Trophoblast cell (in vitro differentiated cells and primary cell): ENCODE measurements around the gene SPATA24.
"Not testable (repeated sequence)": the region's sequence is repeated elsewhere in the genome, so short reads cannot be mapped to it uniquely, and the experiment has no call there.

ENCODE experiments used
- DNase-seq, 2 donors: peaks; one replicate each; pipeline ENCODE4 v3.0.0-alpha.2; 2016
- H2AFZ ChIP-seq: 2 replicates; pipeline ENCODE4 v1.6.1; 2013; ENCODE audit warnings: low read length, moderate library complexity, mild to moderate bottlenecking; ENCODE audit not compliant: insufficient read depth, poor library complexity
- H2AK5ac ChIP-seq: 2 replicates; pipeline ENCODE4 v1.6.1; 2013; ENCODE audit warnings: mild to moderate bottlenecking, low read length
- H2BK120ac ChIP-seq: 2 replicates; pipeline ENCODE4 v1.6.1; 2013; ENCODE audit warnings: low read length, mild to moderate bottlenecking, moderate library complexity; ENCODE audit not compliant: insufficient read depth, poor library complexity
- H2BK12ac ChIP-seq: 2 replicates; pipeline ENCODE4 v1.6.1; 2013; ENCODE audit warnings: mild to moderate bottlenecking, low read length, moderate library complexity
- H2BK5ac ChIP-seq: 2 replicates; pipeline ENCODE4 v1.6.1; 2013; ENCODE audit warnings: low read length, low read depth, moderate library complexity, mild to moderate bottlenecking; ENCODE audit not compliant: poor library complexity
- H3K14ac ChIP-seq: 2 replicates; pipeline ENCODE4 v1.6.1; 2013; ENCODE audit warnings: mild to moderate bottlenecking, low read length
- H3K18ac ChIP-seq: 2 replicates; pipeline ENCODE4 v1.6.1; 2013; ENCODE audit warnings: mild to moderate bottlenecking, low read length
- H3K23ac ChIP-seq: 2 replicates; pipeline ENCODE4 v1.6.1; 2013; ENCODE audit warnings: low read length
- H3K27ac ChIP-seq: 2 replicates; pipeline ENCODE4 v1.5.1; 2013; ENCODE audit warnings: low read depth, mild to moderate bottlenecking, inconsistent platforms, low read length, moderate library complexity
- H3K27me3 ChIP-seq: 2 replicates; pipeline ENCODE4 v1.6.1; 2013; ENCODE audit warnings: inconsistent platforms, mild to moderate bottlenecking, low read length, moderate library complexity; ENCODE audit not compliant: insufficient read depth
- H3K36me3 ChIP-seq, 2 experiments: 1 replicate in 1 of 2; 2 replicates in 1 of 2; pipeline ENCODE4 v1.6.1; 2013; ENCODE audit warnings: low read length in 2 of 2, mild to moderate bottlenecking in 2 of 2, moderate library complexity in 1 of 2; ENCODE audit not compliant: insufficient read depth in 2 of 2, control insufficient read depth in 1 of 2
- H3K4ac ChIP-seq: 2 replicates; pipeline ENCODE4 v1.6.1; 2013; ENCODE audit warnings: low read depth, mild to moderate bottlenecking, low read length, moderate library complexity
- H3K4me1 ChIP-seq, 2 experiments: 1 replicate in 1 of 2; 2 replicates in 1 of 2; pipeline ENCODE4 v1.6.1; 2013; ENCODE audit warnings: low read length in 2 of 2, mild to moderate bottlenecking in 2 of 2, moderate library complexity in 1 of 2; ENCODE audit not compliant: insufficient read depth in 2 of 2, control insufficient read depth in 1 of 2
- H3K4me2 ChIP-seq: 2 replicates; pipeline ENCODE4 v1.6.1; 2013; ENCODE audit warnings: inconsistent platforms, mild to moderate bottlenecking, low read length, moderate library complexity
- H3K4me3 ChIP-seq: 2 replicates; pipeline ENCODE4 v1.5.1; 2013; ENCODE audit warnings: mild to moderate bottlenecking, low read depth, low read length, inconsistent platforms
- H3K79me1 ChIP-seq: one replicate; pipeline ENCODE4 v1.6.1; 2013; ENCODE audit warnings: low read length
- H3K79me2 ChIP-seq: 2 replicates; pipeline ENCODE4 v1.6.1; 2013; ENCODE audit warnings: low read length, mild to moderate bottlenecking; ENCODE audit not compliant: control insufficient read depth, insufficient read depth, poor library complexity
- H3K9ac ChIP-seq: 2 replicates; pipeline ENCODE4 v1.6.1; 2013; ENCODE audit warnings: mild to moderate bottlenecking, low read length
- H3K9me3 ChIP-seq: 2 replicates; pipeline ENCODE4 v1.6.1; 2013; ENCODE audit warnings: low read depth, mild to moderate bottlenecking, control low read depth, inconsistent platforms, low read length; ENCODE audit not compliant: insufficient read depth
- H4K12ac ChIP-seq: 2 replicates; pipeline ENCODE4 v1.6.1; 2013; ENCODE audit warnings: low read depth, mild to moderate bottlenecking, low read length, moderate library complexity
- H4K8ac ChIP-seq: 2 replicates; pipeline ENCODE4 v1.6.1; 2013; ENCODE audit warnings: low read depth, mild to moderate bottlenecking, low read length, moderate library complexity
- H4K91ac ChIP-seq: one replicate; pipeline ENCODE4 v1.6.1; 2013; ENCODE audit warnings: low read depth, mild to moderate bottlenecking, low read length, moderate library complexity
- WGBS: extraction: QIAGEN DNeasy Blood & Tissue Kit; methylation state at CpG from one replicate; pipeline ENCODE4 v1.1.7; 2013; ENCODE audit warnings: missing lambda C conversion rate; ENCODE audit not compliant: insufficient read length, insufficient coverage; ENCODE audit errors: extremely low coverage; 5-methylcytosine and 5-hydroxymethylcytosine counted together

Gene SPATA24

DNA sequence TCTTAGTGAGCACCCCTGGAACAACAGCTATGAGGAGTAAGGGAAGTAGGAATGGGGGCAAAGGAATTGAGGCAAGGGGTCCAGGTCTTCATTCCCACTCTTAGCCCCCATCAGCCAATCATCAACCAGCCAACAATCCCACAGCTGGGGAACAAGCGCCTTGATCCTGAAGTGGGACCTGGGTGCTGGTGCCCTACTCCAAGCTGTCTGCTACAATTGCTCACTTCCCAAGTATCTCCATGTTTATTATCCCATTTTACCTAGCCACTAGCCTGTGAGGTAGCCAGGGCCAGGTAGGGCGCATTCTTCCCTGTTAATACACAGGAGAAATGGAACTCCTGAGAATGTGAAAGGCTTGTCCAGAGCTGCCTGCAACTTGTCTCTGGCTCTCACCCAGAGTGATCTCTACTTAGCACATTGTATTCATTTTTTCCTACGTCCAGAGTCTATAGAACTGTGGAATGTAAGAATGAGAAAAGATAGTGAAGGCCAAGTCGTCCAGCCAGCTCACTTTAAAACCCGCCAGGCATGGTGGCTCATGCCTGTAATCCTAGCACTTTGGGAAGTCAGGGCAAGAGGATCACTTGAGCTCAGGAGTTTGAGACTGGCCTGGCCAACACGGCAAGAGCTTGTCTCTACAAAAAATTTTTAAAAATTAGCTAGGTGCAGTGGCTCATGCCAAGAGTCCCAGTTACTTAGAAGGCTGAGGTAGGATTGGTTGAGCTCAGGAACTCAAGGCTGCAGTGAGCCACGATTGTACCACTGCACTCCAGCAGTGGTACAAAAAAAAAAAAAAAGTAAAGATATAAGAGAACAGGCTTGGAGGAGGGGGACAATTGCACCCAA is 41.7 kb upstream of the SPATA24 start:
- H3K18ac ChIP-seq = no peak overlapping the region
- no CpG with 5 or more reads among the region's 7 CpGs for WGBS
- peak overlapping the region; percentile 4 for H4K8ac ChIP-seq

DNA sequence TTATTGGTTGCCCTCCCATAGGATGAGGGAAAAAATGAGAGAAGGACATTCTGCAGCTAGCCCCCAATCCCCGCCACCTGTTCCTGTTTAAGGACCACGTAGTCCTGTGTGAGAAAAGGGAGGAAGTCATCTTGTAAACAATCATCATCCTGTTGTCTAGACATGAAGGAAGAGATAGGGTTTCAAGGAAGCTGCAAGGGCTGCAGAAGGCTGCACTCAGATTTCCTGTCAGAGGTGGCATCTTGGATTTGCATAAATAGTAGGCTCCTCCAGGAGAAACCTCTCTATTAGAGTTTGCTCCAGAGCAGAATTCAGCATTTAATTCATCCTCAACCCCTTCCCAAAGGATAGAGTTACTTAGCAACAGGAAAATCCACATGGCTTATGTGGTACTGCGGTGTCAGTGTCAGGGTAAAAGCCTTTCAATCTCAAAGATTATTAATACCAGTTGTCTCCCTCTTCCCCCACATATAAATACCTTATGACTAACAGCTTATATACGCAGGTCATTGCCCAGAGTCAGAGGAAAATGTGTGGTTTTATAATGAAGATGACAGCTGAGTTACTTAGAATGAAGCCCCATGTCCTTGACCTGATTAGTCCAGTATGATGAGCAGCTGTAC is 40.1 kb upstream of the SPATA24 start:
- Histone ChIP-seq H3K4ac (no peak overlapping the region), H3K23ac (no peak overlapping the region), H2AFZ (no peak overlapping the region), H3K18ac (no peak overlapping the region), H4K91ac (no peak overlapping the region), H3K4me1 (peaks cover 9 to 13% of the 10 kb centered on the region in 2 experiments), H2BK120ac (no peak overlapping the region), H4K8ac (no peak overlapping the region), H3K4me3 (no peak overlapping the region), H3K27ac (no peak overlapping the region), H2BK5ac (no peak overlapping the region), H3K36me3 (no peaks in the 10 kb centered on the region), H2AK5ac (no peak overlapping the region), H3K9ac (no peak overlapping the region), H2BK12ac (no peak overlapping the region), H3K9me3 (no peaks in the 10 kb centered on the region), H4K12ac (no peak overlapping the region), H3K27me3 (no peaks in the 10 kb centered on the region), H3K14ac (no peak overlapping the region), H3K79me2 (peaks cover 2% of the 10 kb centered on the region), H3K4me2 (no peak overlapping the region), H3K79me1 (peaks cover 8% of the 10 kb centered on the region)
- peak in 1 of 2 donors; percentile 18 for DNase-seq
- WGBS = no CpG with 5 or more reads among the region's 4 CpGs

More for the DNA sequence above, 41.7 kb upstream of the SPATA24 start:
- H2BK12ac ChIP-seq = peak overlapping the region; percentile 74
- H3K4me2 ChIP-seq = no peak overlapping the region
- no peak overlapping the region for H3K23ac ChIP-seq
- no peak overlapping the region for H3K4me3 ChIP-seq
- peak overlapping the region; percentile 25 for H2BK5ac ChIP-seq
- no peak overlapping the region for H3K4ac ChIP-seq
- no peak overlapping the region for H2BK120ac ChIP-seq
- no peaks in the 10 kb centered on the region for H3K9me3 ChIP-seq
- DNase-seq = peak; percentile 89 to 91
- H3K79me2 ChIP-seq = no peaks in the 10 kb centered on the region
- H3K9ac ChIP-seq = no peak overlapping the region
- peak overlapping the region; percentile 38 for H3K14ac ChIP-seq
- H4K12ac ChIP-seq = no peak overlapping the region
- peak overlapping the region; percentile 30 for H4K91ac ChIP-seq
- no peaks in the 10 kb centered on the region for H3K36me3 ChIP-seq
- no peak overlapping the region for H2AFZ ChIP-seq
- peaks cover 7 to 10% of the 10 kb centered on the region in 2 experiments for H3K4me1 ChIP-seq
- H3K27me3 ChIP-seq = no peaks in the 10 kb centered on the region
- H3K79me1 ChIP-seq = peaks cover 5% of the 10 kb centered on the region
- H2AK5ac ChIP-seq = no peak overlapping the region
- peak overlapping the region; percentile 80 for H3K27ac ChIP-seq

DNA sequence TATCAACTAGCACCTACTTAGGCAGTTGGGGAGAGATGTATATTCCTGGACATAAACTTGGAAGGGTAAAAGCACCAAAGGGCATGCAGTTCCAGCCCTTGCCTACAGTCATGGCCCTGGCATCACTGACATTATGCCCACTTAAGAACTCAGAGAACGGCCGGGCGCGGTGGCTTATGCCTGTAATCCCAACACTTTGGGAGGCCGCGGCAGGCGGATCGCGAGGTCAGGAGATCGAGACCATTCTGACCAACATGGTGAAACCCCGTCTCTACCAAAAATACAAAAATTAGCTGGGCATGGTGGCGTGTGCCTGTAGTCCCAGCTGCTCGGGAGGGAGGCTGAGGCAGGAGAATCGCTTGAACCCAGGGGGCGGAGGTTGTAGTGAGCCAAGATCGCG is 36.5 kb upstream of the SPATA24 start:
- H3K14ac ChIP-seq, H3K9me3 ChIP-seq, H2BK5ac ChIP-seq, H3K4me2 ChIP-seq, H3K27ac ChIP-seq, DNase-seq, H4K12ac ChIP-seq, H2AFZ ChIP-seq, H3K9ac ChIP-seq, H3K36me3 ChIP-seq, H3K23ac ChIP-seq, H2AK5ac ChIP-seq, H3K4me3 ChIP-seq, H3K18ac ChIP-seq, H4K8ac ChIP-seq, H3K79me2 ChIP-seq, H2BK120ac ChIP-seq, H2BK12ac ChIP-seq, H3K79me1 ChIP-seq, H3K4ac ChIP-seq, H3K27me3 ChIP-seq, H4K91ac ChIP-seq: not testable (repeated sequence)
- no CpG with 5 or more reads among the region's 17 CpGs for WGBS
- peaks cover 10 to 12% of the 10 kb centered on the region in 2 experiments for H3K4me1 ChIP-seq

DNA sequence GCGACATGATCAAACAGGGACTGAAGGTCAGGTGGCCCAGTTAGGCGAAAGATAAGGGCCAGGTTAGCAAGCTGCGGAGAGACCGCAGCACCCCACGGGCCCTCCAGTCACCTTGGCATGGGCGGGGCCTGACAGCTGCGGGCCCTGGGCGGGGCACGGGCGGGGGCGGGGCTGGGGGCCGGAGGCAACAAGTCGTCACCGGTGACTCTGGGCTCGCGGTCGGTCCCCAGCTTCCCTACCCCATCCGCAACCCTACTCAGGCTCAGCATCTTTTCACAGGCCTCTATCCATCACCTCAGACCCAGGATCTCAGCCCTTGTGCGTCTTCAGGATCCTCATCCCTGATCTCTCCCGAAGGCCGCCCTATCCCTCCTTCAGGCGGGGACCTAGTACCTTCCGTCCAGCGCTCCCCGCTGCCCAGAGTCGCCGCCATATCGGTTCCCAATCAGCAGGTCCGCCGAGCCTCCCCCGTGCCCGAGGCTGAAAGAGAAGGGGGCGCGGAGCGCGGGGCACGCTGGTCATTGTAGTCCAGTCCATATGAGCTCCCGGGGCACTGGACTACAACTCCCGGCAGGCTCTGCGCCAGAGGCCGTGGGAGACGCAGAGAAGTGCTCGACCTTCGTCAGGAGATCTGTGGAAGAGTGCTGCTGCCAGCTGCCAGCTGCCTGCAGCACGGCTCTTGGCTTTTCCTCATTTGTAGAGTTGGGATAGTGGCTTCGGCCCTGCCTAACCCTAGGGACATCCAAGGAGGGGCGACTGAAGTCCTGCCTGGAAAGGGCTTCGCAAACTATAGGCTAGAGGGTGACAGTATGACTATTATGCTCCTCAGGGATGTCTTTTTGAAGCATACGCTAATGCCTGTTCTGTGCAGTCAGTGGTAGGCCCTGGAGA is 35.4 kb upstream of the SPATA24 start, which contains the start of gene DNAJC18:
DNAJC18 (minus strand) TSS at position 513 of the 891 bp plus-strand sequence; CDS start at position 433, 80 bp downstream.
- Histone ChIP-seq H3K36me3 (peaks cover 0 to 1% of the 10 kb centered on the region in 2 experiments), H3K27me3 (no peaks in the 10 kb centered on the region), H3K4ac (peak within 1 kb of the TSS; percentile 87), H4K12ac (peak within 1 kb of the TSS; percentile 100), H3K23ac (no peak within 1 kb of the TSS), H3K27ac (peak within 1 kb of the TSS; percentile 82), H2BK5ac (peak within 1 kb of the TSS; percentile 88), H4K91ac (peak within 1 kb of the TSS; percentile 96), H3K4me3 (peak within 1 kb of the TSS; percentile 81), H3K79me1 (peaks cover 3% of the 10 kb centered on the region), H3K4me2 (peak within 1 kb of the TSS; percentile 76), H4K8ac (peak within 1 kb of the TSS; percentile 98), H3K14ac (peak within 1 kb of the TSS; percentile 98), H3K18ac (peak within 1 kb of the TSS; percentile 89), H2BK120ac (peak within 1 kb of the TSS; percentile 91), H3K9me3 (no peaks in the 10 kb centered on the region), H2AK5ac (peak within 1 kb of the TSS; percentile 65), H3K79me2 (peaks cover 2% of the 10 kb centered on the region), H3K9ac (peak within 1 kb of the TSS; percentile 84), H3K4me1 (peaks cover 6% of the 10 kb centered on the region in 2 experiments), H2BK12ac (peak within 1 kb of the TSS; percentile 59), H2AFZ (peak within 1 kb of the TSS; percentile 99)
- DNase-seq = peak; percentile 80 to 87
- no CpG with 5 or more reads among the region's 49 CpGs for WGBS
